Inferior parietal cortex (tissue), 1 donor: ENCODE results near the gene SOX2.
"Not testable (repeated sequence)": the region's sequence is repeated elsewhere in the genome, so short reads cannot be mapped to it uniquely, and the experiment has no call there.

Experiments used
- DNase-seq: peaks from one replicate; pipeline ENCODE4 v3.0.0-alpha.2; 2016; ENCODE audit errors: extremely low spot score

SOX2 gene

GRCh38 chr3:181757694-181758306 is 46.1 kb downstream of the SOX2 start:
- no peak for DNase-seq

GRCh38 chr3:181761906-181762305 is 50.2 kb downstream of the SOX2 start:
- no peak for DNase-seq

GRCh38 chr3:181764033-181764432 is 52.3 kb downstream of the SOX2 start:
- DNase-seq, result not testable (repeated sequence)
